HUDEP-2 (cell line): ENCODE data around the gene XYLT2.
A peak's percentile ranks its signal among the peaks of the same experiment; 100 is the strongest.

Source experiments
- DNase-seq, 76 experiments: peaks; one replicate each; lab custom pipeline; 2025; ENCODE audit not compliant: unreplicated experiment in 76 of 76; lab: John Stamatoyannopoulos, UW

Gene XYLT2

DNA sequence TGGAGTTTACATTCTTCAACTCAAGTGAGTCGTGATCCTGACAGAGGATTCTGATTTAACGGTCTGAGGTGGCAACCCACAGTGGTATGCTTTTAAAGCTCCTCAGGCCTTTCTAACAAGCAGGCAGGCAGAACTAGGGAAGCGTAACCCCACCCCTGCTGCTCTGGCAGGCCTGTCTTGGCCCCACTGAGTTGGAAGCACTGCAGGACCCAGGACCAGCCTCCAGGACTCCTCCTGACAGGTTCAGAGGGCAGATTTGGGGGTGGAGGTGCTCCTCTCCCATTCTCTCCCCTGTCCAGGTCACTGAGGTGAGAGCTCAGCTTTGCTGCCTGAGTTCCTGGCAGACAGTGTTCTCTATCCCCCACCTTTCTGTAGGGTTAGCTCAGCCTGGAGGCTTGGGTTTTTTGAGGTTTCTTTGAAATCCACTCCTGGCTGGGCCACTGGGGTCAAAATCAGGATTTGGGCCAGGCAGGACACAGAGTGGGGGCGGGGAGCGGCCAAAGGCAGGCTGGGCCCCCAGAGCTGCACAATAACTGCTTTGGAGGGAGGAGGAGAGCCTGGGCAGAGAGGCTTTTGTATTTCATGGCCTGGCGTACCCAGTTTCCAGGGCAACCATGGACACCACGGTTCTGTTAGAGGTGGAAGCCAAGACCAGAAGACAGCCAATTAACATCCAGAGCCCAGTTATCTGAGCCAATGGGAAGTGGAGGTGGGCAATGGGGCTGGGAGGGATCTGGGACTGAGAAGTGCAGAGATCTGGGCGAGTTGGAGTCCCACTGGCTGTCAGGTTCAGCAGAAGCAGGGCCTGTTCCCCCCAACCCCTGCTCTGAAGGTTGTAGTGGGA lies 17.5 kb downstream of the XYLT2 start:
- DNase-seq = no peak

GRCh38 chr17:50364061-50364458 lies 18.1 kb downstream of the XYLT2 start:
- DNase-seq = no peak

DNA sequence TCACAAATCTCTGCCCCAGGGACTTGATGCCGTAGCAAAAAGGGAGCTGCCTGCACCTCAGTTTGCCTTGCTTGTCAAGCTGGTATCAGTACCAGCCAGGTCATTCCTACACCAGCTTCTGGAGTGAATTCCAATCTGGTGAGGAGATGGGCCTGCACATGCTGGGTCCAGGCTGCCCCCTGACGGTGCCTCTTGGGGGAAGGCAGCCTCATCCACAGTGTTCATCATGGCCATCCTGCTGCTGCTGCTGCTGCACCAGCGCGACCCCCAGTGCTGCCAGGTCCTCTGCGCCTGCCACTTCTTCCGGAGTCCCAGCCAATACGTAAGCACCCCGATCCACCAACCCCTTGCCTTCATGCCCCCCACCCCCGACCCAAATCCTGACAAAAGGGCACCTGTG lies 18.8 kb downstream of the XYLT2 start:
- DNase-seq = no peak

- DNase-seq = no peak
Measured at GRCh38 chr17:50365165-50365564, 19.2 kb downstream of the XYLT2 start.

DNA sequence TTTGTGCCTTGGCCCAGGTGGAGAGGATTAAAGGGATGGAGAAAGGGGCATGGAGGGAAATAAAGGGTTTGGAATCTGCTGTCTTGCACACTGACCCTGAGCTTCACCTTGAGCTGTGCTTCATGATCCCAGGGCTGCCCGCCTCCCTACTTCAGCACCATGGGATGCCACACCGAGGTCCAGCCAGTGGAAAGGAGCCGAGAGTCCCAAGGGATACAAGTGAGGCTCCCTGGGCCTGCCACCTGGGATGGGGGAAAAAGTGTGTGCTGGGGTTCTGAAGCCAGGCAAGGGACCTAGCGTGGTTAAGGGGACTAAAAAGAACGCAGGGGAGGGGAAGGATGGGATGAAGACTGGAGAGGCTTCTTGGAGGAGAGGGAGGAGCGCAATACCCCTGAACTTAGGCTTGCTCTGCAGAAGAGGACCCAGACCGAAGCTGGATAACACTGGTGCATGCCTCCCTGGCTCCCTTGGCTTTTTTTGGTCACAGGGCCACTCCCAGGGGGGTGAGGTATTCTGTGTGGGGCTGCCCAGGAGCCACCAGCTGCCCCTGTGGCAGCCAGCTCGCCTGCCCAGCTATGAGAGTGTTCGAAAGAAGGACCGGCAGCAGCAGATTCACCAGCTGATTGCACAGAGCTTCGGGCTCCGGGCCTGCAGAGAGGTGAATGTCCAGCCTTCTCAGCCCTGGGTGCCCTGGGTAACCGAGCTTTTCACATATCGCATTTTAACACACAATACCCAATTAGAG lies 19.9 kb downstream of the XYLT2 start:
- DNase-seq = no peak

DNA sequence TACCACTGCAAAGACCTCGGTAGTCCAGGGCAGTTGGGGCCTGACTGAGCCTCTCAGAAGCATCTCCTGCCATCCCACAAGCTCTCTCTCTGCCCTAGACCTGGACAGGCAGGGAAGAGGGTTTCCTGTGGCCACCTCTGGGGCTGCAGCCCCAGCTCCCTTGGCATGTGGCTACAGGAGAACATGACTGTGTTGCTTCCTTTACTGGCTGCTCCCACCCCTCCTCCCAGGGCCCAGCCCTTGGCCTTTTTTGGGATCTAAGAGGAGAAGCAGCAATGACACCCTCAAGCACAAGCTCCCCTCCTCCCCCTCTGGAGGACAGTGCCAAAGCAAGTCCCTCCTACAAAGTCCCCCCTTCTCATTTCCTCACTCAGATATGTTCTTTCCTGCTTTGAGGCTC lies 21.5 kb downstream of the XYLT2 start:
- DNase-seq = no peak

GRCh38 chr17:50370052-50370451 lies 24.1 kb downstream of the XYLT2 start:
- DNase-seq = no peak

GRCh38 chr17:50371526-50371925 lies 25.6 kb downstream of the XYLT2 start:
- DNase-seq = no peak

- peak in 3 of 76 experiments; percentile 7 to 19 (median 19) for DNase-seq
Measured at GRCh38 chr17:50372222-50372757, 26.4 kb downstream of the XYLT2 start.

DNA sequence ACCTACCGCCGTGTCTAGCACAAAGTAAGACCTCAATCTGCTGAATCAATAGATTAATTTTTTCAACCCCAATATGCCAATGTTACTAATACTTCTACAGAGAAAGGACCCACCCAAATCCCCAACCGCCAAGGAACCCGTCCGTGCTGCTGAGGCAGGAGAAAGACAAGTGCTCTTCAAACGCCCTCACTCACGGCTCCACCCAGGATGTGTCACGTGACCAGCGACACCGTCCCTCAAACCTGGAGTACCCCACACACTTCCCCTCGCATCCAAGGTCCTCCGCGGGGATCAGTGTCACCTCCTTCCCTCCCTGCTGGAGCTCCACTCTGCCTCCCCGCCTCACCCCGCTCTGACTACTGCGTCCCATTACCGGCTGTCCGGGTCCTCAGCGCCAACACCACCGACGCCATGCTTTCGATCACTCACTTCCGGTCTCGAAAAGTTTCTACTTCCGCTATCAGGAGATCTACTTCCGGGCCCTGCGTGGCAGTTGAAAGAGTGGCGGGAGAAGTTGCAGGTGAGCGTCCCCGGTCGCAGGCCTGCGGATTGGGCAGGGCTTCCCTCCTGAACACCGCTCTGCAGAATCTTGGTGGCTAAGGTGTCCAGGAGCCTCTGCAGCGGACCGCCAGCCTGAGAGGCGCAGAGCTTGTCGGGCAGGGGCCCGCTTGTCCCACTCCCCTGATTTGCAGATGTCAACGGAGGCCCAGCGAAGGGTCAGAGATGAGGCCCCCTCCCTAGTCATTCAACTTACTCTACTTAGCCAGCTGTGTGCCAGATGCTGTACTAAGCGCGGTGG lies 27.0 kb downstream of the XYLT2 start, which contains the start of the genes EME1 and MRPL27:
Gene EME1, plus strand, starts transcription at position 472 of the 799 bp plus-strand sequence. CDS start 1,980 bp downstream, outside the sequence.
Gene MRPL27, minus strand, starts transcription at position 427 of the 799 bp plus-strand sequence. Its CDS starts 14 bp downstream, at position 413.
- DNase-seq = peak in 75 of 76 experiments; percentile 43 to 95 (median 82)

- no peak for DNase-seq
Measured at GRCh38 chr17:50373705-50374104, 27.8 kb downstream of the XYLT2 start.

DNA sequence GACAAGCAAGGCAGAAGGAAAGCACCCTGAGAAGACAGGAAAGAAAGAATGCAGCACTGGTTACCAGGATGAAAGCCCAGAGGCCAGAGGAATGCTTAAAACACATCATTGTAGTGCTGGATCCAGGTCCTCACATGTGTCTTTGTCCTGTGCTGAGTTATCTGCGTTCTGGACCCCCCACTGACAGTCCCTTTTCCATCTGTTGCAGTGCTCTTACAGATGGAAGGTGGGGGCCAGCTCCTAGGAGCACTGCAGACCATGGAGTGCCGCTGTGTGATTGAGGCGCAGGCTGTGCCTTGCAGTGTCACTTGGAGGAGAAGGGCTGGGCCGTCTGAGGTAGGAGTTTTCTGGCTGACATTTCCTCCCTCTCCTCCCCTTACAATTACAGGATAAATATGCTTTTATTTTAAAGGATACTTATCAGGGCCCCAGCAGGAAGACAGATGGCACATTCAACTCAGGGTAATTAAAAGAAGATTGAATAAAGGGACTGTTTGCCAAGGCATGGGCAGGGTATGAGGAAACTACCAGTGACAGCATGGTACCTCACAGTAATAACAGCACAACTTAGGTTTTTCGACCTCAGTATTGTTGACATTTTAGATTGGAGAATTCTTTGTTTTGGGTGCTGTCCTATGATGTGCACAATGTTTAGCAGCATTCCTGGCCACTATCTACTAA lies 30.1 kb downstream of the XYLT2 start:
- DNase-seq = no peak

DNA sequence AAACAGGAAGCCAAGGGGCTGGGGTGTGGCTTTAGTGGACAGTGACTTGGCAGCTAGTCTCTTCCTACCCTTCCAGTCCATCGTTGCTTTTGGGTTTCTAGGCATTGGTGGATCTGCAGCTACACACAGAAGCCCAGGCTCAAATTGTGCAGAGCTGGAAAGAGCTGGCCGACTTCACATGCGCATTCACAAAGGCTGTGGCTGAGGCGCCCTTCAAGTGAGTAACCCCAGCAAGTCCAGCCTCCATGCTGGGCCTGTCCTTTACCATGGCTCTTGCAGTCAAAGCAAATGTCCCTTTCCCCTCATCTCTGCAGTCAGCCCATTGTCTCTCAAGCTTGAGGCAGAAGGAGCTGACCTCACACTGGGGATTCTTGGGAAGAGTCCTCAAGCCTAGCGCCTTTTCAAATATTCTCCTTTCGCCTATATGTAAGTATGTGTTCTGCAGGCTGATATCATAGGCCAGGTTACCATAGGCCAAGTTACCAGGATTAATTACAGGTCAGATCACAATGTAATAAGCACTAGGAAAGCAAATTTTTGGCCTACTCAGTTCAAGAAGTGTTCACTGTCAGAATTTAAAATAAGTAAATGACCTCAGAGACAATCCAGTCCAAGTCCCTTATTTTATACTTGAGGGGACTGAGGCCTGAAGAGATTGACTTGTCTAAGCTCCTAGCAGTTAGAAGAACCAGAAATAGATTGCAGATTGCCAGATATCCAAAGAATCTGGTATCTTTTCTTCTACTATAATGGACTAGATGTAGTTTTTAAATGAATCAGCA lies 33.6 kb downstream of the XYLT2 start:
- no peak for DNase-seq

- DNase-seq = peak in 7 of 76 experiments; percentile 8 to 22 (median 11)
Measured at GRCh38 chr17:50380369-50381259, 34.7 kb downstream of the XYLT2 start.

GRCh38 chr17:50381260-50381815 lies 35.4 kb downstream of the XYLT2 start:
- no peak for DNase-seq

- DNase-seq = peak in 3 of 76 experiments; percentile 7 to 19 (median 13)
Measured at GRCh38 chr17:50381920-50382319, 36.0 kb downstream of the XYLT2 start.

DNA sequence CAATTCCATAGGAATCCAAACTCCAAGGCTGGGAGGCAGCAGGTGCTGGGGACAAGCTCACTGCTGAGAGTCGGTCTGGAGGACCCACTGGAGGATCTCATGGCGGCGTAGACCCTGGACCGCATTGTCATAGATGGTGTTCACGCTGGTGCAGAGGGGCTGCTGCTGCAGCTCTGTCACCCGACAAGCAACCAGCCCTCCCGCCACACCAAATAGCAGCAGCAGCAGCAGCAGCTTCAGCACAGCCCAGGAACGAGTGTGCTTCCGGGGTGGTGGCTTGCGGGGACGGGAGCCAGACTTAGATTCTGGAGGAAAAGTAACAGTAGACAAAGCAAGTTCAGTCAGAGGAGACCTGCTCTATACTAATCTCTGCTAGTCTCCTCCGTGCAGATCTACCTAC lies 37.0 kb downstream of the XYLT2 start:
- DNase-seq = no peak

DNA sequence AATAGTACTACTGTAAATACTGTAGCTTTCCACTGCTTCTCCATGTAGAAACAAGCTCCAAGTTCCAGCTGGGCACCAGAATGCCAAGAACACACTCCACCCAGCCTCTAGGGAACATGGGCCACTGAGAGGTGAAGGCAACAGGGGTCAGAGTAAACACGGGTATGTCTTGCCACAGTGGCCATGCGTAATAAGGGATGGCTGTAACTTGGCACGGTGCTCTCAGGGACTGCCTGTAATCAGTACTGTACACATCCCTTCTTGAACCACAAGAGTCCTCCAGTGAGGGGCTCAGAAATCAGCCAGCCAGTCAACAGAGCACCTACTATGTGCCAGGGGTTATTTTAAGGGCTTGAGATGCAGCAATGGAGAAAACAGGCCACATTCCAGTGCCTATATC lies 40.6 kb downstream of the XYLT2 start:
- DNase-seq = no peak
